ENCODE results near the gene MYOM3.

MYOM3 gene

DNA sequence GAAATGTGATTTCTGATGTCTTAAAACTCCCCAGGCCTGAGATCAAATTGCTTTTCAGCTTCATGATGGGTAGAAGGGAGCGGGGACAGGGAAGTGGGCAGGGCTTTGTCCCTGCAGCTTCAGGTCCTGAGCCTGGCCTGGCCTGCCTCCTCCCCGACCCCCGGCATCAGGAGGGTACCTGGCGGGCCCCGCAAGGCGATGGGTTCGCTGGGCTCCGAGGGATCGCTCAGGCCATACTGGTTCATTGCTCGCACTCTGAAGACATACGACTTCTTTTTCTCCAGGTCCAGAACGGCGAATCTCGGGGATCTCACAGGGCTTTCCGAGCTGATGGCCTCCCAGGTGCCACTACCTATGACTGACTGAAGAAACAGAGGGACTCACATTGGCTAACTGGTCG, 25.5 kb downstream of the MYOM3 start:
- TF ChIP-seq, protein P1, sequence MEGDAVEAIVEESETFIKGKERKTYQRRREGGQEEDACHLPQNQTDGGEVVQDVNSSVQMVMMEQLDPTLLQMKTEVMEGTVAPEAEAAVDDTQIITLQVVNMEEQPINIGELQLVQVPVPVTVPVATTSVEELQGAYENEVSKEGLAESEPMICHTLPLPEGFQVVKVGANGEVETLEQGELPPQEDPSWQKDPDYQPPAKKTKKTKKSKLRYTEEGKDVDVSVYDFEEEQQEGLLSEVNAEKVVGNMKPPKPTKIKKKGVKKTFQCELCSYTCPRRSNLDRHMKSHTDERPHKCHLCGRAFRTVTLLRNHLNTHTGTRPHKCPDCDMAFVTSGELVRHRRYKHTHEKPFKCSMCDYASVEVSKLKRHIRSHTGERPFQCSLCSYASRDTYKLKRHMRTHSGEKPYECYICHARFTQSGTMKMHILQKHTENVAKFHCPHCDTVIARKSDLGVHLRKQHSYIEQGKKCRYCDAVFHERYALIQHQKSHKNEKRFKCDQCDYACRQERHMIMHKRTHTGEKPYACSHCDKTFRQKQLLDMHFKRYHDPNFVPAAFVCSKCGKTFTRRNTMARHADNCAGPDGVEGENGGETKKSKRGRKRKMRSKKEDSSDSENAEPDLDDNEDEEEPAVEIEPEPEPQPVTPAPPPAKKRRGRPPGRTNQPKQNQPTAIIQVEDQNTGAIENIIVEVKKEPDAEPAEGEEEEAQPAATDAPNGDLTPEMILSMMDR (IDR thresholded peaks at IDR 0.05; ENCODE audit: low read depth, low read length): no peak
- Histone ChIP-seq H3K4me3 (ENCODE audit: low read depth, low read length) (no peak overlapping the region), H3K27me3 (no peaks in the 10 kb centered on the region), H3K9me3 (no peaks in the 10 kb centered on the region), H3K36me3 (no peaks in the 10 kb centered on the region), H3K4me1 (no peaks in the 10 kb centered on the region)
- no peak for DNase-seq

DNA sequence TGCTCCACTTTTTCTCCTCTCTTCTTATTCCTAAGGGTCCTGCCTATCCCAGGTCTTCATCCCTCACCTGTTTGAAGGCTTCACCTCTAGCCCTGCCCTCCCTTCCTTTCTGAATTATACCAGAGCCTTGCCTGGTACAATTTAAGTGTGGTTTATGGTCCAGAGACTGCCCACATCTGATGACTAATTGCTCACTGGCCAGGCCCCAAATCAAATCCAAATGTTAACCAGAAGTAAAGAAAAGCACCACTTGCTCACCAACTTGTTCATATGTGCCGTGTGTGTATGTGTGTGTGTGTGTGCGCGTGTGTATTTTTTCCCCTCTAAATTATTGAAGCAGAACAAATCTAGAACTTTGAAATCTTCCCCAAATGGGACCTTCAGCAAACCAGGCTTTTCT, 26.4 kb downstream of the MYOM3 start:
- no peaks in the 10 kb centered on the region for H3K27me3 ChIP-seq
- DNase-seq: no peak
- no peaks in the 10 kb centered on the region for H3K36me3 ChIP-seq
- TF ChIP-seq, protein P1 (IDR thresholded peaks at IDR 0.05; ENCODE audit: low read depth, low read length): no peak
- H3K4me1 ChIP-seq: no peaks in the 10 kb centered on the region
- H3K9me3 ChIP-seq: no peaks in the 10 kb centered on the region
- no peak overlapping the region for H3K4me3 ChIP-seq (ENCODE audit: low read depth, low read length)

DNA sequence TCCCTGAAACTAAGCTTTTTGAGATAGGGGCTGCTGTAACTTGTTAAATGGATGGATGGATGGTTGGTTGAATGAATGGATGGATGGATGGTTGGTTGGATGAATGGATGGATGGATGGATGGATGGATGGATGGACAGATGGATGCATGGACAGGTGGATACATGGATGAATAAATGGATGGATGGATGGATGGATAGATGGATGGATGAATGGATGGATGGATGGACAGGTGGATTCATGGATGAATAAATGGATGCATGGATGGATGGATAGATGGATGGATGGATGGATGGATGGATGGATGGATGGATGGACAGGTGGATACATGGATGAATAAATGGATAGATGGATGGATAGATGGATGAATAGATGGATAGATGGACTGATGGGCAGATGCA, 26.9 kb downstream of the MYOM3 start:
- Histone ChIP-seq H3K36me3 (no peaks in the 10 kb centered on the region), H3K4me3 (ENCODE audit: low read depth, low read length) (no peak overlapping the region), H3K27me3 (no peaks in the 10 kb centered on the region), H3K4me1 (no peaks in the 10 kb centered on the region), H3K9me3 (no peaks in the 10 kb centered on the region)
- TF ChIP-seq, protein P1 (IDR thresholded peaks at IDR 0.05; ENCODE audit: low read depth, low read length): no peak
- DNase-seq: no peak

DNA sequence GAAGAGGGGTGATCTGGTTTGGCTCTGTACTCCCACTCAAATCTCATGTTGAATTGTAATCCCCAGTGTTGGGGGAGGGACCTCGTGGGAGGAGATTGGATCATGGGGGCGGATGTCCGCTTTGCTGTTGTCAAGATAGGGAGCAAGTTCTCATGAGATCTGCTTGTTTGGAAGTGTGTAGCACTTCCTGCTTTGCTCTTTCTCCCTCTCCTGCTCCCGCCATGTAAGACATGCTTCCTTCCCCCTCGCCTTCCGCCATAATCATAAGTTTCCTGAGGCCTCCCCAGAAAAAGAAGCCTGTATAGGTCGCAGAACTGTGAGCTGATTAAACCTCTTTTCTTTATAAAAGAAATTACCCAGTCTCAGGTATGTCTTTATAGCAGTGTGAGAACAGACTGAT, 27.9 kb downstream of the MYOM3 start:
- Histone ChIP-seq H3K4me3 (ENCODE audit: low read depth, low read length) (no peak overlapping the region), H3K4me1 (no peaks in the 10 kb centered on the region), H3K27me3 (no peaks in the 10 kb centered on the region), H3K36me3 (no peaks in the 10 kb centered on the region), H3K9me3 (no peaks in the 10 kb centered on the region)
- TF ChIP-seq, protein P1 (IDR thresholded peaks at IDR 0.05; ENCODE audit: low read depth, low read length): no peak
- DNase-seq: no peak

DNA sequence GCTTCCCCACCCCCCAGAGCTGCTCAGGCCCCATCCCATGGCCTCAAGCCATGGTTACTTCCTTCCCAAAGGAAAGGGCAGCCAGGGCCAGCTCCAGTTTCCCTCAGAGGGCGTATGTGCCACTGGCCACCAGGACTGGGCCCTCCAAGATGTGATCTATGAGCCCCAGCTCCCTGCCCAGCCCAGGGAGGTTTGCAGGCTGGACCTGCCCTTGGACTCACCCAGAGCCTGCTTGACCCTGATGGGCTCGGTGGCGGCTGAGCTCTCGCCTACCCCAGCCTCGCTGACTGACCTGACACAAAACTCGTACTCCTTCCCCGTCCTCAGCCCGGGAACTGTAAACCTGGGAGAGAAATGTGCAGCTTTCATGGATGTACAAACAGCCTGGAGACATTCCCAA, 29.6 kb downstream of the MYOM3 start:
- H3K27me3 ChIP-seq: no peaks in the 10 kb centered on the region
- no peaks in the 10 kb centered on the region for H3K4me1 ChIP-seq
- no peak for DNase-seq
- H3K4me3 ChIP-seq (ENCODE audit: low read depth, low read length): no peak overlapping the region
- TF ChIP-seq, protein P1 (IDR thresholded peaks at IDR 0.05; ENCODE audit: low read depth, low read length): no peak
- H3K36me3 ChIP-seq: no peaks in the 10 kb centered on the region
- no peaks in the 10 kb centered on the region for H3K9me3 ChIP-seq

DNA sequence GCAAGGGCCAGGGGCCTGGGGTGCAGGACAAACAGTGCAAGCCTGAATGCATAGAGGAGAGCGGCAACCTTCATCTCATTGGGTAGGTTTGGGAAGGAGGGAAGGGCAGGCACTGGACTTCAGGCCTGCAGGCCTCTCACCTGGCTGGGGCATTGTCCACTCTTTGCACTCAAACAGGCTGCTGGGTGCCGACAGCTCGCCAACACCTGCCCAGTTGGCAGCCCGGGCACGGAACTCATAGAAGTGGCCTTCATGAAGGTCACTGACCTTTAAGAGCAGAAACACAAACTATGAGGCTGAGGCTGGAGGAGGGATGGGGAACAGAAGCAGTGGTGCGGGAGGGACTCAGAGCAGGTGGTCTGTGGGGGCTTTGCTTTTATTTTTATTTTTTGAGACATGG, 30.7 kb downstream of the MYOM3 start:
- H3K4me1 ChIP-seq: no peaks in the 10 kb centered on the region
- no peak for DNase-seq
- no peak overlapping the region for H3K4me3 ChIP-seq (ENCODE audit: low read depth, low read length)
- H3K9me3 ChIP-seq: no peaks in the 10 kb centered on the region
- no peaks in the 10 kb centered on the region for H3K27me3 ChIP-seq
- TF ChIP-seq, protein P1 (IDR thresholded peaks at IDR 0.05; ENCODE audit: low read depth, low read length): no peak
- no peaks in the 10 kb centered on the region for H3K36me3 ChIP-seq
